GM19351 (cell line): ENCODE data around the gene HSPA9.

Source experiments
- ATAC-seq: cut with Tn5 transposase; IDR thresholded peaks from one replicate; pipeline ENCODE4 v1.9.1; 2021; ENCODE audit warnings: mild to moderate bottlenecking, moderate library complexity; ENCODE audit not compliant: unreplicated experiment

HSPA9 gene

GRCh38 chr5:138596105-138596881 lies 21.1 kb upstream of the HSPA9 start:
- no peak for ATAC-seq

GRCh38 chr5:138595180-138595795 lies 20.1 kb upstream of the HSPA9 start:
- ATAC-seq: no peak

GRCh38 chr5:138594305-138595058 lies 19.3 kb upstream of the HSPA9 start:
- ATAC-seq: no peak

GRCh38 chr5:138588013-138588788 lies 13.0 kb upstream of the HSPA9 start:
- ATAC-seq: no peak

GRCh38 chr5:138585157-138585556 lies 10.0 kb upstream of the HSPA9 start:
- no peak for ATAC-seq

GRCh38 chr5:138583984-138584637 lies 8.9 kb upstream of the HSPA9 start:
- ATAC-seq: no peak

GRCh38 chr5:138582959-138583358 lies 7.8 kb upstream of the HSPA9 start:
- ATAC-seq: no peak

GRCh38 chr5:138580777-138581176 lies 5.6 kb upstream of the HSPA9 start:
- no peak for ATAC-seq

GRCh38 chr5:138580001-138580400 lies 4.8 kb upstream of the HSPA9 start:
- no peak for ATAC-seq

- no peak for ATAC-seq
Observed at GRCh38 chr5:138579517-138579863, 4.3 kb upstream of the HSPA9 start.

- no peak for ATAC-seq
Observed at GRCh38 chr5:138577452-138577851, 2.3 kb upstream of the HSPA9 start.

- no peak for ATAC-seq
Observed at GRCh38 chr5:138574744-138575193, 432 bp downstream of the HSPA9 start.

GRCh38 chr5:138573949-138574670 lies 1.1 kb downstream of the HSPA9 start:
- no peak for ATAC-seq

- no peak for ATAC-seq
Observed at GRCh38 chr5:138573223-138573622, 2.0 kb downstream of the HSPA9 start.

- ATAC-seq: no peak
Observed at GRCh38 chr5:138570871-138571270, 4.3 kb downstream of the HSPA9 start.

- no peak for ATAC-seq
Observed at GRCh38 chr5:138569782-138570181, 5.4 kb downstream of the HSPA9 start.

- no peak for ATAC-seq
Observed at GRCh38 chr5:138568061-138568824, 7.0 kb downstream of the HSPA9 start.

- no peak for ATAC-seq
Observed at GRCh38 chr5:138566792-138567191, 8.4 kb downstream of the HSPA9 start.
